Thyroid gland (tissue), 4 donors: Measurements from ENCODE around the gene FAM53B.

Experiments used
- POLR2A ChIP-seq, 2 donors: fragments of 450-650 bp; IDR thresholded peaks; one replicate each; pipeline ENCODE4 v1.6.1; 2017; ENCODE audit warnings: antibody characterized with exemption in 2 of 2, mild to moderate bottlenecking in 2 of 2, moderate library complexity in 1 of 2
- TF ChIP-seq, protein P1 (sequence below), 6 experiments: fragments of 200-600 bp in 3 of 6; fragments of 450-650 bp in 3 of 6; sonication (generic) in 3 of 6; IDR thresholded peaks; one replicate each; pipeline ENCODE4 v1.5.1; 2016 to 2019; ENCODE audit warnings: antibody characterized with exemption in 6 of 6, mild to moderate bottlenecking in 2 of 6, inconsistent platforms in 1 of 6, moderate library complexity in 1 of 6

DNA sequence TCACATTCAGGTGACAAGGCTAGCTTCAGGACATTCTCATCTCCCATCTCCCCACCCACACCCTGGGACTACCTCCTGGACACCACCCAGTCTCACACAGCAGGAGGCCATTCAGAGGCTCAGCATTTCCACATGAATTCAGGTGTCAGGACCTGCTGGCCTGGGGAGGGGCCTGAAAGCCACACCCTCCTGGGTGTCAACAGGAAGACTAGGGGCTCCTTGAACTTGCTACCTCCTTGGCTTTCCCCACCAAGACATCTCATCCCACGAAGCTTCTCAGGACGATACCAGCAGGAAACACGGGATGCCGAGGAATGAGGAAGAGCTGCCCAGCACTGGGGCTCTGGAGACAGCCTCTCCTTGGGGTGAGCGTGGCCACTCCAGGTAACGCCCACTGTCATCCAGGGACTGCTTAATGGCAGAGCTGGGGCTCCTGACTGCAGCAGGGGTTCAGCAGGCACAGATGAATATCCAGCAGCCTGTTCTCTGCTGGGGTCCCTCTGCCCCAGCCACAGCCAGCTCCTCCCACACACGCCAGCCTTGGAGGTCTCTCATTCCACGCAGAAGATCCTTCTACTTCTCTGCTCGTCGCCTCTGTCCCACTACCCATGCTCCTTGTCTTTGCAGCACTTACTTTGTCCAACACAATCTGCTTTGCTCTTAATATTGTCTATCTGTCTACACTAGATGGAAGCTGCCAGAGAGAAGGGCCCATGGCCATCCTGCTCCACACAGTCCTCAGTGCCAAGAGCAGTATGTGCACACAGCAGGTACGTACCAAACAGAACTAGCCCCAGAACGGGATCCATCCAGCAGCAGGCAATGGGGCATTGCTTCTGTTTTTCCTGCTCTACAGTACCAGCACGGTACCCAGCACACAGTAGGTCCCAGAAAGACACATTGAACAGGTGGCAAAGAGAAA lies 88.7 kb downstream of the FAM53B start:
- TF ChIP-seq, protein P1, sequence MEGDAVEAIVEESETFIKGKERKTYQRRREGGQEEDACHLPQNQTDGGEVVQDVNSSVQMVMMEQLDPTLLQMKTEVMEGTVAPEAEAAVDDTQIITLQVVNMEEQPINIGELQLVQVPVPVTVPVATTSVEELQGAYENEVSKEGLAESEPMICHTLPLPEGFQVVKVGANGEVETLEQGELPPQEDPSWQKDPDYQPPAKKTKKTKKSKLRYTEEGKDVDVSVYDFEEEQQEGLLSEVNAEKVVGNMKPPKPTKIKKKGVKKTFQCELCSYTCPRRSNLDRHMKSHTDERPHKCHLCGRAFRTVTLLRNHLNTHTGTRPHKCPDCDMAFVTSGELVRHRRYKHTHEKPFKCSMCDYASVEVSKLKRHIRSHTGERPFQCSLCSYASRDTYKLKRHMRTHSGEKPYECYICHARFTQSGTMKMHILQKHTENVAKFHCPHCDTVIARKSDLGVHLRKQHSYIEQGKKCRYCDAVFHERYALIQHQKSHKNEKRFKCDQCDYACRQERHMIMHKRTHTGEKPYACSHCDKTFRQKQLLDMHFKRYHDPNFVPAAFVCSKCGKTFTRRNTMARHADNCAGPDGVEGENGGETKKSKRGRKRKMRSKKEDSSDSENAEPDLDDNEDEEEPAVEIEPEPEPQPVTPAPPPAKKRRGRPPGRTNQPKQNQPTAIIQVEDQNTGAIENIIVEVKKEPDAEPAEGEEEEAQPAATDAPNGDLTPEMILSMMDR (IDR thresholded peaks at IDR 0.05), result no peak
- TF ChIP-seq POLR2A (IDR thresholded peaks at IDR 0.05), result no peak
